H1 (cell line): ENCODE results near the gene TMEM273. TPM values are rescaled to one million over a fixed set of nuclear protein-coding genes. Genes with fewer than 3 reads are reported as not detected.

Experiments used
- CHD7 ChIP-seq: fragments of 300-600 bp; sonication (generic); IDR thresholded peaks from 2 replicates; pipeline ENCODE4 v1.7.1; 2012; ENCODE audit warnings: low read length, moderate library complexity, mild to moderate bottlenecking, inconsistent platforms; ENCODE audit not compliant: insufficient replicate concordance
- CTBP2 ChIP-seq: IDR thresholded peaks from 2 replicates; pipeline ENCODE4 v1.7.0; 2011; ENCODE audit warnings: borderline replicate concordance, mild to moderate bottlenecking, moderate library complexity, mixed read lengths, low read length; ENCODE audit not compliant: insufficient read depth, insufficient read length
- JUN ChIP-seq: IDR thresholded peaks from 2 replicates; pipeline ENCODE4 v1.6.1; 2011; ENCODE audit warnings: low read depth, mild to moderate bottlenecking, improper control_type of control experiment, low read length
- MAX ChIP-seq: IDR thresholded peaks from 2 replicates; pipeline ENCODE4 v1.6.1; 2012; ENCODE audit warnings: inconsistent platforms
- POU5F1 ChIP-seq: IDR thresholded peaks from 2 replicates; pipeline ENCODE4 v1.6.1; 2011; ENCODE audit warnings: low read depth, mild to moderate bottlenecking, low read length, moderate library complexity
- RXRA ChIP-seq: IDR thresholded peaks from 2 replicates; pipeline ENCODE4 v1.6.1; 2011; ENCODE audit warnings: low read depth, mild to moderate bottlenecking, low read length, moderate library complexity; ENCODE audit not compliant: insufficient read depth
- SAP30 ChIP-seq: fragments of 300-600 bp; sonication (generic); IDR thresholded peaks from 2 replicates; pipeline ENCODE4 v1.7.1; 2012; ENCODE audit warnings: low read length, moderate library complexity, mild to moderate bottlenecking, inconsistent platforms; ENCODE audit not compliant: insufficient read depth, insufficient replicate concordance
- SIRT6 ChIP-seq: IDR thresholded peaks from one replicate; pipeline ENCODE4 v1.7.1; 2012; ENCODE audit warnings: low read length, inconsistent platforms
- SUZ12 ChIP-seq: fragments of 200-600 bp; sonication (generic); IDR thresholded peaks from 2 replicates; pipeline ENCODE4 v1.6.1; 2012; ENCODE audit warnings: mild to moderate bottlenecking, inconsistent platforms, low read length, moderate library complexity, mixed read lengths
- YY1 ChIP-seq: IDR thresholded peaks from 2 replicates; pipeline ENCODE4 v1.6.1; 2011; ENCODE audit warnings: low read depth, mild to moderate bottlenecking, low read length
- ZNF274 ChIP-seq: IDR thresholded peaks from 2 replicates; pipeline ENCODE4 v1.7.0; 2012; ENCODE audit warnings: low read length, borderline replicate concordance; ENCODE audit errors: extremely low read depth
- polyA plus RNA-seq, 7 experiments: library from polyadenylated mRNA; depleted of rRNA in 3 of 7; stranded (reverse) in 5 of 7; unstranded in 2 of 7; fragments of >200 nt in 5 of 7; fragments of 200-250 nt in 2 of 7; gene quantifications; 1 replicate in 5 of 7; 2 replicates in 1 of 7; 4 replicates in 1 of 7; pipeline versions ENCODE4 v1.2.1 to v1.2.3, GENCODE V29; 2011 to 2013; ENCODE audit warnings: missing spikeins in 2 of 7, mixed read lengths in 2 of 7
- total RNA-seq: library from RNA; stranded (reverse); fragmentation: NEBNext Ultra II Directional; extraction: Animal tissue kit (Norgen Biotek cat#: 25700); gene quantifications from 2 replicates; pipeline ENCODE4 v1.2.1, GENCODE V29; 2021

Gene TMEM273
- total and polyA plus RNA-seq, 2 of the 8 experiments (the other 6 are each of a cell fraction or from before 2014, with no cell fraction given): not detected

- TF ChIP-seq CHD7: no peak
- no peak for TF ChIP-seq ZNF274
- no peak for TF ChIP-seq SUZ12
- no peak for TF ChIP-seq POU5F1
- TF ChIP-seq SIRT6: no peak
- TF ChIP-seq RXRA: no peak
- no peak for TF ChIP-seq JUN
- TF ChIP-seq SAP30: no peak
- TF ChIP-seq CTBP2: no peak
- no peak for TF ChIP-seq MAX
- no peak for TF ChIP-seq YY1
These were observed 29.5 kb upstream of the TMEM273 start (continued) for GRCh38 chr10:49217645-49218044.
